Measurements from ENCODE around the gene ITGA3.

ITGA3 gene

DNA sequence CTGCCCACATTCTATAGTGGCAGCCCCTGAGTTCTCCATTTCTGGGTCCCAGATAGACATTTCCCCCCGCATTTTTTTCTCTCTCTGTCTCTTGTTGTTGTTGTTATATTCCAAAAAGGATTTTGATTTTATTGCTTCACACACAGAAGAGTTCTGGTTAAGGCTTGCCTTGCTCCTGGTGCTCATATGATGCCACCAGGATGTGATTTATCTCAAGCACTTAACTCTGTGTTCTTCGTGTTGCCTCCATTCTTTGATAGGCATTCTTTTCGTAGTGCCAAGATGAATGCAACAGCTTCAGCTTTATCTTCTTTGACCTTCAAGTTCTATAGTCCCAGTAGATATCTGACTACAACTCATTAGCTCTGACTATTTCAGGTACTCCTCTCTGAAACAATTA lies 9.1 kb downstream of the ITGA3 start:
- H2AK5ac ChIP-seq (ENCODE audit: low read length, severe bottlenecking), result peak overlapping the region; percentile 47

DNA sequence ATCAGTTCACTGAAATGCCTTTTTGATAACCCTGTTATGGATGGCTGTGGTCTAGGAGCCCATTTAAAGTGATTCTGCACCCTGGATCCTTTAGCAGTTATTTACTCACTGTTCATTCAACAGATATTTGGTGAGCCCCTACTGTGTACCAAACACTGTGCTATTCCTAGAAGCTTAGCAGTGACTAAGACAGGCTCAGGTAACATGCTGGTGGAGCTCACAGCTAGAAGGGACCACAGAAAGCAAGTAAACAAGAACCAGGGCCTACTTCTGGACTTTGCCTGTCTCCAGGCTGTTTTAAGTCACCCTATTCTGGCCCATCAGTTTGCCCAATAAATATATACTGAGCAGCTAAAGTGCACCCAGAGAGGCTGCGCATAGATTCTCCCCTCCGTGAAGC lies 11.1 kb downstream of the ITGA3 start:
- Histone ChIP-seq H3K27ac (ENCODE audit: low read length, poor library complexity, severe bottlenecking) (no peak overlapping the region), H4K91ac (ENCODE audit: low read length) (no peak overlapping the region), H3K9ac (ENCODE audit: low read length) (peak overlapping the region; percentile 9), H2AK5ac (ENCODE audit: low read length, severe bottlenecking) (no peak overlapping the region), H2BK5ac (ENCODE audit: low read depth, low read length, poor library complexity, severe bottlenecking) (no peak overlapping the region), H3K9me3 (ENCODE audit: control insufficient read depth, low read length) (no peaks in the 10 kb centered on the region), H2BK120ac (ENCODE audit: low read depth, low read length) (no peak overlapping the region), H3K36me3 (ENCODE audit: control insufficient read depth in 1 of 2, insufficient read depth in 2 of 2, low read depth in 1 of 2, low read length in 2 of 2) (peaks cover 37 to 55% of the 10 kb centered on the region in 2 experiments), H3K4me3 (ENCODE audit: insufficient read depth in 1 of 2, low read depth in 1 of 2, low read length in 2 of 2) (no peak overlapping the region), H3K4me2 (ENCODE audit: low read length, poor library complexity, severe bottlenecking) (no peak overlapping the region), H3K27me3 (ENCODE audit: control insufficient read depth in 1 of 2, insufficient read depth in 1 of 2, low read length in 2 of 2) (no peaks in the 10 kb centered on the region), H3K14ac (ENCODE audit: low read length in 2 of 2) (no peak overlapping the region), H3K23ac (ENCODE audit: low read length in 2 of 2) (no peak overlapping the region), H2AFZ (ENCODE audit: low read depth, low read length) (no peak overlapping the region), H2BK15ac (ENCODE audit: low read depth, poor library complexity, severe bottlenecking) (no peak overlapping the region), H3K4ac (ENCODE audit: low read depth in 1 of 2, low read length in 2 of 2) (no peak overlapping the region), H3K18ac (ENCODE audit: low read depth in 1 of 2, low read length in 2 of 2) (no peak overlapping the region), H3K79me1 (replicated peaks; ENCODE audit: low read length, poor library complexity, severe bottlenecking) (peaks cover 1% of the 10 kb centered on the region), H2BK12ac (ENCODE audit: low read length in 2 of 2) (no peak overlapping the region), H3K4me1 (ENCODE audit: control insufficient read depth, insufficient read depth, low read depth, low read length) (peaks cover 54% of the 10 kb centered on the region), H4K8ac (ENCODE audit: low read length) (no peak overlapping the region)
- no peak for DNase-seq
- WGBS, result 100% methylated on average over 2 of the region's 2 CpGs

More for the DNA sequence above, 9.1 kb downstream of the ITGA3 start:
- Histone ChIP-seq H3K4me3 (ENCODE audit: insufficient read depth in 1 of 2, low read depth in 1 of 2, low read length in 2 of 2) (peak overlapping the region in 1 of 2 experiments; percentile 17), H2BK5ac (ENCODE audit: low read depth, low read length, poor library complexity, severe bottlenecking) (peak overlapping the region; percentile 88), H2BK12ac (ENCODE audit: low read length in 2 of 2) (peak overlapping the region in 1 of 2 experiments; percentile 87), H3K36me3 (ENCODE audit: control insufficient read depth in 1 of 2, insufficient read depth in 2 of 2, low read depth in 1 of 2, low read length in 2 of 2) (peaks cover 21 to 45% of the 10 kb centered on the region in 2 experiments), H3K9ac (ENCODE audit: low read length) (peak overlapping the region; percentile 64), H3K9me3 (ENCODE audit: control insufficient read depth, low read length) (no peaks in the 10 kb centered on the region), H4K91ac (ENCODE audit: low read length) (peak overlapping the region; percentile 100), H3K27me3 (ENCODE audit: control insufficient read depth in 1 of 2, insufficient read depth in 1 of 2, low read length in 2 of 2) (no peaks in the 10 kb centered on the region), H3K14ac (ENCODE audit: low read length in 2 of 2) (no peak overlapping the region), H3K4me1 (ENCODE audit: control insufficient read depth, insufficient read depth, low read depth, low read length) (peaks cover 61% of the 10 kb centered on the region), H2AFZ (ENCODE audit: low read depth, low read length) (no peak overlapping the region), H3K23ac (ENCODE audit: low read length in 2 of 2) (no peak overlapping the region), H4K8ac (ENCODE audit: low read length) (peak overlapping the region; percentile 95), H2BK15ac (ENCODE audit: low read depth, poor library complexity, severe bottlenecking) (no peak overlapping the region), H3K79me1 (replicated peaks; ENCODE audit: low read length, poor library complexity, severe bottlenecking) (peaks cover 1% of the 10 kb centered on the region), H3K4ac (ENCODE audit: low read depth in 1 of 2, low read length in 2 of 2) (peak overlapping the region in 1 of 2 experiments; percentile 32), H3K18ac (ENCODE audit: low read depth in 1 of 2, low read length in 2 of 2) (peak overlapping the region; percentile 98 to 99), H3K4me2 (ENCODE audit: low read length, poor library complexity, severe bottlenecking) (no peak overlapping the region), H3K27ac (ENCODE audit: low read length, poor library complexity, severe bottlenecking) (peak overlapping the region; percentile 90), H2BK120ac (ENCODE audit: low read depth, low read length) (peak overlapping the region; percentile 99)
- no peak for DNase-seq
- 13% methylated on average over 2 of the region's 3 CpGs for WGBS

DNA sequence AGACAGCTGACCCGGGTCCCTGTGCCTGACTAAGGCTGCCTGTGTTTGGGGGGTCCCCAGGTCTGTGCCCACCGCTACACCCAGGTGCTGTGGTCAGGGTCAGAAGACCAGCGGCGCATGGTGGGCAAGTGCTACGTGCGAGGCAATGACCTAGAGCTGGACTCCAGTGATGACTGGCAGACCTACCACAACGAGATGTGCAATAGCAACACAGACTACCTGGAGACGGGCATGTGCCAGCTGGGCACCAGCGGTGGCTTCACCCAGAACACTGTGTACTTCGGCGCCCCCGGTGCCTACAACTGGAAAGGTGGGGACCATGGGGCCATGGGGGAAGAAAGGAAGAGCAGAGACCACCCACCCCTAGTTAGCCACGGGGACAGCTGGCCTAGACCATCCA lies 12.1 kb downstream of the ITGA3 start:
- H3K9ac ChIP-seq (ENCODE audit: low read length), result peak overlapping the region; percentile 1
- no peak for DNase-seq
- no peak overlapping the region for H2BK15ac ChIP-seq (ENCODE audit: low read depth, poor library complexity, severe bottlenecking)
- no peak overlapping the region for H4K8ac ChIP-seq (ENCODE audit: low read length)
- 97% methylated on average over 12 of the region's 13 CpGs for whole genome bisulfite sequencing
- H3K23ac ChIP-seq (ENCODE audit: low read length in 2 of 2), result no peak overlapping the region
- no peaks in the 10 kb centered on the region for H3K27me3 ChIP-seq (ENCODE audit: control insufficient read depth in 1 of 2, insufficient read depth in 1 of 2, low read length in 2 of 2)
- no peak overlapping the region for H2AFZ ChIP-seq (ENCODE audit: low read depth, low read length)
- peak overlapping the region; percentile 2 for H3K27ac ChIP-seq (ENCODE audit: low read length, poor library complexity, severe bottlenecking)
- H4K91ac ChIP-seq (ENCODE audit: low read length), result no peak overlapping the region
- peaks cover 1% of the 10 kb centered on the region for H3K79me1 ChIP-seq (replicated peaks; ENCODE audit: low read length, poor library complexity, severe bottlenecking)
- no peak overlapping the region for H3K4ac ChIP-seq (ENCODE audit: low read depth in 1 of 2, low read length in 2 of 2)
- no peaks in the 10 kb centered on the region for H3K9me3 ChIP-seq (ENCODE audit: control insufficient read depth, low read length)
- no peak overlapping the region for H3K4me2 ChIP-seq (ENCODE audit: low read length, poor library complexity, severe bottlenecking)
- H3K36me3 ChIP-seq (ENCODE audit: control insufficient read depth in 1 of 2, insufficient read depth in 2 of 2, low read depth in 1 of 2, low read length in 2 of 2), result peaks cover 46 to 60% of the 10 kb centered on the region in 2 experiments
- H2BK120ac ChIP-seq (ENCODE audit: low read depth, low read length), result no peak overlapping the region
- H3K18ac ChIP-seq (ENCODE audit: low read depth in 1 of 2, low read length in 2 of 2), result no peak overlapping the region
- no peak overlapping the region for H2BK12ac ChIP-seq (ENCODE audit: low read length in 2 of 2)
- H2AK5ac ChIP-seq (ENCODE audit: low read length, severe bottlenecking), result no peak overlapping the region
- H2BK5ac ChIP-seq (ENCODE audit: low read depth, low read length, poor library complexity, severe bottlenecking), result no peak overlapping the region
- H3K4me1 ChIP-seq (ENCODE audit: control insufficient read depth, insufficient read depth, low read depth, low read length), result peaks cover 50% of the 10 kb centered on the region
- no peak overlapping the region for H3K4me3 ChIP-seq (ENCODE audit: insufficient read depth in 1 of 2, low read depth in 1 of 2, low read length in 2 of 2)
- H3K14ac ChIP-seq (ENCODE audit: low read length in 2 of 2), result no peak overlapping the region

DNA sequence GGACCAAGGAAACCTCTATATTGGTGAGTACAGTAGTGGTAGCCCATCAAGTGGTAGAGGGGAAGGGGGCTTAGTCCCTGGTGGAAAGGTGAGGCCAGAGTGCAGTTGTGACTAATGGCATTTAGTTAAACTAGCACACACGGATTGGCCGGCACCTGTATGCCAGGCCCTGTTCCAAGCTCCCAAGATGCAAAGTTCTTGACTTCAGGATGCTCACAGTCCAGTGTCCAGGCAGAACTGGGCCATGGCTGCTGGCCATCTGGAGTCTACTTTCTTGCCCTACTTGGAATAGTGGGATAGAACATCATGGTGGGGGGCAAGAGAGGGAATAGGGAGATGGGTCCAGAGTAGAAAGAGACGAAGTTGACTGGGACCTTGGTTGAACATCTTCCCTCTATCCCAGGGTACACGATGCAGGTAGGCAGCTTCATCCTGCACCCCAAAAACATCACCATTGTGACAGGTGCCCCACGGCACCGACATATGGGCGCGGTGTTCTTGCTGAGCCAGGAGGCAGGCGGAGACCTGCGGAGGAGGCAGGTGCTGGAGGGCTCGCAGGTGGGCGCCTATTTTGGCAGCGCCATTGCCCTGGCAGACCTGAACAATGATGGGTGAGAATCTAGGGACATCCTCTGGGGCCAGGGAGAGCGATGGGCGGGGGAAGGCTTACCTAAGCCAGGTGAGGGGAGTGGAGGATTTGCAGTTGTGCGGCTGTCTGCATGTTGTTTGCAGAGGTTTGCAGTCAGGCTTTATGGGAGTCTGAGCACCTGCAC lies 15.2 kb downstream of the ITGA3 start:
- WGBS, result 98% methylated on average over 16 of the region's 16 CpGs
- H3K23ac ChIP-seq (ENCODE audit: low read length in 2 of 2), result peak overlapping the region in 1 of 2 experiments; percentile 1
- peak overlapping the region; percentile 12 for H3K27ac ChIP-seq (ENCODE audit: low read length, poor library complexity, severe bottlenecking)
- no peak overlapping the region for H4K8ac ChIP-seq (ENCODE audit: low read length)
- no peak overlapping the region for H3K4ac ChIP-seq (ENCODE audit: low read depth in 1 of 2, low read length in 2 of 2)
- no peak overlapping the region for H3K4me3 ChIP-seq (ENCODE audit: insufficient read depth in 1 of 2, low read depth in 1 of 2, low read length in 2 of 2)
- H3K9me3 ChIP-seq (ENCODE audit: control insufficient read depth, low read length), result no peaks in the 10 kb centered on the region
- H3K4me1 ChIP-seq (ENCODE audit: control insufficient read depth, insufficient read depth, low read depth, low read length), result peaks cover 42% of the 10 kb centered on the region
- no peak for DNase-seq
- no peak overlapping the region for H3K14ac ChIP-seq (ENCODE audit: low read length in 2 of 2)
- no peak overlapping the region for H3K4me2 ChIP-seq (ENCODE audit: low read length, poor library complexity, severe bottlenecking)
- H2BK12ac ChIP-seq (ENCODE audit: low read length in 2 of 2), result no peak overlapping the region
- H3K18ac ChIP-seq (ENCODE audit: low read depth in 1 of 2, low read length in 2 of 2), result peak overlapping the region in 1 of 2 experiments; percentile 42
- H2BK5ac ChIP-seq (ENCODE audit: low read depth, low read length, poor library complexity, severe bottlenecking), result no peak overlapping the region
- no peak overlapping the region for H2BK120ac ChIP-seq (ENCODE audit: low read depth, low read length)
- H2AFZ ChIP-seq (ENCODE audit: low read depth, low read length), result no peak overlapping the region
- no peak overlapping the region for H3K9ac ChIP-seq (ENCODE audit: low read length)
- no peak overlapping the region for H4K91ac ChIP-seq (ENCODE audit: low read length)
- H2BK15ac ChIP-seq (ENCODE audit: low read depth, poor library complexity, severe bottlenecking), result peak overlapping the region; percentile 3
- peak overlapping the region; percentile 27 for H2AK5ac ChIP-seq (ENCODE audit: low read length, severe bottlenecking)
- H3K79me1 ChIP-seq (replicated peaks; ENCODE audit: low read length, poor library complexity, severe bottlenecking), result peaks cover 4% of the 10 kb centered on the region
- H3K27me3 ChIP-seq (ENCODE audit: control insufficient read depth in 1 of 2, insufficient read depth in 1 of 2, low read length in 2 of 2), result no peaks in the 10 kb centered on the region
- H3K36me3 ChIP-seq (ENCODE audit: control insufficient read depth in 1 of 2, insufficient read depth in 2 of 2, low read depth in 1 of 2, low read length in 2 of 2), result peaks cover 67 to 75% of the 10 kb centered on the region in 2 experiments

All from mesenchymal stem cell (in vitro differentiated cells and primary cell).